GM18499 (cell line): Measurements from ENCODE around the gene CCDC127.
"Not testable (repeated sequence)": the region's sequence is repeated elsewhere in the genome, so short reads cannot be mapped to it uniquely, and the experiment has no call there.

Source experiments
- ATAC-seq: cut with Tn5 transposase; IDR thresholded peaks from one replicate; pipeline ENCODE4 v1.9.1; 2021; ENCODE audit warnings: moderate number of reproducible peaks; ENCODE audit not compliant: insufficient read depth, unreplicated experiment

CCDC127 gene

GRCh38 chr5:235527-235926 lies 17.6 kb upstream of the CCDC127 start:
- not testable (repeated sequence) for ATAC-seq

- no peak for ATAC-seq
Measured at GRCh38 chr5:234450-234849, 16.5 kb upstream of the CCDC127 start.

GRCh38 chr5:233426-233825 lies 15.5 kb upstream of the CCDC127 start:
- not testable (repeated sequence) for ATAC-seq

GRCh38 chr5:231661-232060 lies 13.7 kb upstream of the CCDC127 start:
- ATAC-seq: no peak

- no peak for ATAC-seq
Measured at GRCh38 chr5:230711-231110, 12.8 kb upstream of the CCDC127 start.

GRCh38 chr5:228886-229285 lies 10.9 kb upstream of the CCDC127 start:
- no peak for ATAC-seq

- not testable (repeated sequence) for ATAC-seq
Measured at GRCh38 chr5:227375-227774, 9.4 kb upstream of the CCDC127 start.

GRCh38 chr5:225334-225733 lies 7.4 kb upstream of the CCDC127 start:
- ATAC-seq: no peak

- no peak for ATAC-seq
Measured at GRCh38 chr5:223791-224190, 5.8 kb upstream of the CCDC127 start.

GRCh38 chr5:222951-223715 lies 5.2 kb upstream of the CCDC127 start:
- not testable (repeated sequence) for ATAC-seq

- peak; percentile 31 for ATAC-seq
Measured at GRCh38 chr5:219991-220390, 2.0 kb upstream of the CCDC127 start.

GRCh38 chr5:219460-219863 lies 1.5 kb upstream of the CCDC127 start:
- no peak for ATAC-seq

GRCh38 chr5:218457-219291 lies 721 bp upstream of the CCDC127 start:
- ATAC-seq: peak; percentile 2

- not testable (repeated sequence) for ATAC-seq
Measured at GRCh38 chr5:216076-216475, 1.9 kb downstream of the CCDC127 start.

GRCh38 chr5:215256-215655 lies 2.7 kb downstream of the CCDC127 start:
- not testable (repeated sequence) for ATAC-seq

- no peak for ATAC-seq
Measured at GRCh38 chr5:213803-214395, 4.1 kb downstream of the CCDC127 start.

GRCh38 chr5:208449-209114 lies 9.4 kb downstream of the CCDC127 start:
- ATAC-seq: no peak

GRCh38 chr5:207599-207998 lies 10.4 kb downstream of the CCDC127 start:
- ATAC-seq: no peak

- no peak for ATAC-seq
Measured at GRCh38 chr5:206927-207536, 10.9 kb downstream of the CCDC127 start.

GRCh38 chr5:206406-206805 lies 11.5 kb downstream of the CCDC127 start:
- ATAC-seq: no peak
